ENCODE data around the gene SERPINB8. TPM values are rescaled to one million over a fixed set of nuclear protein-coding genes. Genes with fewer than 3 reads are reported as not detected.
A peak's percentile ranks its signal among the peaks of the same experiment; 100 is the strongest.

Gene SERPINB8
- total and polyA plus RNA-seq, 2 of the 13 experiments (the other 11 are each of a cell fraction or from before 2014, with no cell fraction given), result 0.95 to 2.2 TPM

- TF ChIP-seq ATF1 (CRISPR knock-in tag; IDR thresholded peaks at IDR 0.05) (peak; percentile 63), GLI4 (CRISPR knock-in tag; IDR thresholded peaks at IDR 0.05; ENCODE audit: borderline replicate concordance) (no peak), MED8 (CRISPR knock-in tag; IDR thresholded peaks at IDR 0.05; ENCODE audit: insufficient replicate concordance) (no peak), KDM2A (CRISPR knock-in tag; IDR thresholded peaks at IDR 0.05; ENCODE audit: borderline replicate concordance, low read depth) (peak; percentile 59; the same call in 1 of the 2 replicates), ELF3 (CRISPR knock-in tag; IDR thresholded peaks at IDR 0.05) (peak; percentile 37; the same call in 1 of the 2 replicates), STAG1 (CRISPR knock-in tag; IDR thresholded peaks at IDR 0.05) (no peak), SOX13 (IDR thresholded peaks at IDR 0.05) (no peak), SOX13 (CRISPR knock-in tag; conservative IDR thresholded peaks at IDR 0.05 in 1 of 2, IDR thresholded peaks at IDR 0.05 in 1 of 2) (peak in 1 of 2 experiments; percentile 19; a peak in 1 of 4 replicates), AGO2 (optimal IDR thresholded peaks at IDR 0.05; ENCODE audit: low read depth, low read length) (peak; percentile 38), ATF3 (CRISPR knock-in tag; IDR thresholded peaks at IDR 0.05) (peak; percentile 85), MED1 (CRISPR knock-in tag; IDR thresholded peaks at IDR 0.05) (peak; percentile 30; the same call in 1 of the 2 replicates), HMGXB4 (CRISPR knock-in tag; IDR thresholded peaks at IDR 0.05; ENCODE audit: borderline replicate concordance in 1 of 2, low read depth in 1 of 2) (peak in 1 of 2 experiments; percentile 60; a peak in 3 of 4 replicates), ARID3A (IDR thresholded peaks at IDR 0.05; ENCODE audit: low read depth, low read length) (no peak), ZSCAN20 (CRISPR knock-in tag; IDR thresholded peaks at IDR 0.05; ENCODE audit: borderline replicate concordance) (0 out of 2 replicates have a peak, but pooled peaks have one; percentile 65), SP1 (IDR thresholded peaks at IDR 0.05) (no peak), SP1 (CRISPR knock-in tag; IDR thresholded peaks at IDR 0.05) (no peak), GATAD2A (CRISPR knock-in tag; IDR thresholded peaks at IDR 0.05) (peak; percentile 62; the same call in 1 of the 2 replicates), ZNF512B (CRISPR knock-in tag; IDR thresholded peaks at IDR 0.05; ENCODE audit: borderline replicate concordance) (0 out of 2 replicates have a peak, but pooled peaks have one; percentile 28)
These were observed at the start of gene SERPINB8 (continued) for GRCh38 chr18:63969942-63970808.
